Stimulated activated CD4-positive, alpha-beta T cell treated with anti-CD3 and anti-CD28 coated beads, Interleukin-15, amount 100 ng/mL, for 48 hours (primary cell): ENCODE results near the gene ABAT.
"Not testable (repeated sequence)": the region's sequence is repeated elsewhere in the genome, so short reads cannot be mapped to it uniquely, and the experiment has no call there.

Experiments used
- DNase-seq, 2 donors: peaks; one replicate each; pipeline ENCODE4 v3.0.0-alpha.2; 2020; ENCODE audit warnings: low read depth in 2 of 2

Gene ABAT

GRCh38 chr16:8742068-8742467 lies 67.7 kb downstream of the ABAT start:
- DNase-seq, result no peak

- DNase-seq, result not testable (repeated sequence)
These were observed 74.5 kb downstream of the ABAT start for GRCh38 chr16:8748944-8749343.

GRCh38 chr16:8751481-8752311 lies 77.3 kb downstream of the ABAT start:
- no peak for DNase-seq

- no peak for DNase-seq
These were observed 78.3 kb downstream of the ABAT start for GRCh38 chr16:8752706-8753105.

GRCh38 chr16:8753416-8754054 lies 79.1 kb downstream of the ABAT start:
- DNase-seq, result no peak

GRCh38 chr16:8756755-8757154 lies 82.3 kb downstream of the ABAT start:
- no peak for DNase-seq

- no peak for DNase-seq
These were observed 83.6 kb downstream of the ABAT start for GRCh38 chr16:8758022-8758421.

GRCh38 chr16:8760021-8760420 lies 85.6 kb downstream of the ABAT start:
- no peak for DNase-seq

GRCh38 chr16:8761078-8761477 lies 86.7 kb downstream of the ABAT start:
- no peak for DNase-seq

- DNase-seq, result no peak
These were observed 87.8 kb downstream of the ABAT start for GRCh38 chr16:8762254-8762653.

GRCh38 chr16:8763083-8763482 lies 88.7 kb downstream of the ABAT start:
- no peak for DNase-seq

- no peak for DNase-seq
These were observed 89.5 kb downstream of the ABAT start for GRCh38 chr16:8763899-8764298.

- DNase-seq, result no peak
These were observed 90.3 kb downstream of the ABAT start for GRCh38 chr16:8764525-8765250.

- no peak for DNase-seq
These were observed 92.8 kb downstream of the ABAT start for GRCh38 chr16:8767176-8767575.

- no peak for DNase-seq
These were observed 93.9 kb downstream of the ABAT start for GRCh38 chr16:8768283-8768682.

GRCh38 chr16:8768692-8769091 lies 94.3 kb downstream of the ABAT start:
- no peak for DNase-seq

- DNase-seq, result no peak
These were observed 99.1 kb downstream of the ABAT start for GRCh38 chr16:8773537-8773936.

GRCh38 chr16:8774208-8774607 lies 99.8 kb downstream of the ABAT start:
- DNase-seq, result no peak

- DNase-seq, result no peak
These were observed 100.9 kb downstream of the ABAT start for GRCh38 chr16:8775359-8775758.

- no peak for DNase-seq
These were observed 101.7 kb downstream of the ABAT start for GRCh38 chr16:8776129-8776584.

GRCh38 chr16:8777217-8777616 lies 102.8 kb downstream of the ABAT start:
- no peak for DNase-seq

- no peak for DNase-seq
These were observed 107.4 kb downstream of the ABAT start for GRCh38 chr16:8781797-8782196.

- no peak for DNase-seq
These were observed 108.3 kb downstream of the ABAT start for GRCh38 chr16:8782673-8783072.
